AML-193 (cell line): ENCODE results near the gene CCDC63.

Experiments
- DNase-seq, 2 experiments: peaks; one replicate each; lab custom pipeline; 2025; lab: John Stamatoyannopoulos, UW

Gene CCDC63

GRCh38 chr12:110885152-110885840, 38.5 kb downstream of the CCDC63 start:
- DNase-seq: no peak

GRCh38 chr12:110888256-110888991, 41.6 kb downstream of the CCDC63 start:
- no peak for DNase-seq

GRCh38 chr12:110889361-110889760, 42.6 kb downstream of the CCDC63 start:
- no peak for DNase-seq

- no peak for DNase-seq
Measured at GRCh38 chr12:110893956-110894355, 47.2 kb downstream of the CCDC63 start.

GRCh38 chr12:110896559-110896958, 49.8 kb downstream of the CCDC63 start:
- DNase-seq: no peak

- no peak for DNase-seq
Measured at GRCh38 chr12:110901401-110901800, 54.6 kb downstream of the CCDC63 start.

GRCh38 chr12:110903511-110903910, 56.7 kb downstream of the CCDC63 start:
- no peak for DNase-seq

- DNase-seq: peak in 1 of 2 experiments; percentile 35
Measured at GRCh38 chr12:110906083-110906482, 59.3 kb downstream of the CCDC63 start.

GRCh38 chr12:110906516-110906915, 59.7 kb downstream of the CCDC63 start:
- DNase-seq: no peak

- DNase-seq: no peak
Measured at GRCh38 chr12:110906985-110907384, 60.2 kb downstream of the CCDC63 start.

- no peak for DNase-seq
Measured at GRCh38 chr12:110907583-110907982, 60.8 kb downstream of the CCDC63 start.

- DNase-seq: no peak
Measured at GRCh38 chr12:110908377-110909152, 61.8 kb downstream of the CCDC63 start.

- DNase-seq: no peak
Measured at GRCh38 chr12:110912263-110912662, 65.5 kb downstream of the CCDC63 start.

- DNase-seq: no peak
Measured at GRCh38 chr12:110913119-110914056, 66.6 kb downstream of the CCDC63 start.

GRCh38 chr12:110916295-110916875, 69.6 kb downstream of the CCDC63 start:
- DNase-seq: no peak

- no peak for DNase-seq
Measured at GRCh38 chr12:110917467-110917866, 70.7 kb downstream of the CCDC63 start.

GRCh38 chr12:110917961-110918360, 71.2 kb downstream of the CCDC63 start:
- DNase-seq: no peak

GRCh38 chr12:110919720-110920119, 72.9 kb downstream of the CCDC63 start:
- DNase-seq: no peak

GRCh38 chr12:110920324-110920910, 73.6 kb downstream of the CCDC63 start, which contains the start of gene MYL2:
Gene MYL2 (minus strand): TSS chr12:110920579. CDS start chr12:110920529, 50 bp downstream.
- DNase-seq: no peak

GRCh38 chr12:110921262-110921661, 74.5 kb downstream of the CCDC63 start:
- no peak for DNase-seq

- DNase-seq: no peak
Measured at GRCh38 chr12:110922652-110923051, 75.9 kb downstream of the CCDC63 start.
